B cell (primary cell): ENCODE data around the gene TMEM131. TPM values are rescaled to one million over a fixed set of nuclear protein-coding genes. Genes with fewer than 3 reads are reported as not detected.
A peak's percentile ranks its signal among the peaks of the same experiment; 100 is the strongest.

ENCODE experiments used
- ATAC-seq: fragments of 200-7000 bp; cut with Tn5 transposase; one replicate; pipeline ENCODE4 v1.10.0; 2021; ENCODE audit warnings: low read depth, mild to moderate bottlenecking, moderate number of reproducible peaks, moderate library complexity
- CTCF ChIA-PET: fragments of 350-600 bp; sonication (Branson Sonifier 250); formaldehyde crosslinking; loops from one replicate; lab custom pipeline; 2021; ENCODE audit warnings: antibody characterized with exemption, inconsistent platforms; lab: Charles Lee
- POLR2A ChIA-PET: fragments of 350-600 bp; sonication (Branson Sonifier 250); formaldehyde crosslinking; loops from one replicate; lab custom pipeline; 2021; ENCODE audit warnings: antibody characterized with exemption; lab: Charles Lee
- DNase-seq: peaks from one replicate; pipeline ENCODE4 v3.0.0; 2013
- H2AFZ ChIP-seq: 2 replicates; pipeline ENCODE4 v1.6.1; 2012; ENCODE audit warnings: mild to moderate bottlenecking, low read depth, low read length; ENCODE audit not compliant: insufficient read depth, poor library complexity, severe bottlenecking
- H3K27ac ChIP-seq, 2 donors: 1 replicate in 1 of 2; 2 replicates in 1 of 2; pipeline ENCODE4 v1.5.1; 2012 to 2013; ENCODE audit warnings: low read length in 2 of 2, mild to moderate bottlenecking in 2 of 2, moderate library complexity in 1 of 2
- H3K27me3 ChIP-seq, 4 experiments: fragments of 200-600 bp in 1 of 4; sonication (generic) in 1 of 4; replicated peaks in 1 of 4; 1 replicate in 2 of 4; 2 replicates in 2 of 4; pipeline versions ENCODE4 v1.6.1 to v1.7.0; 2013 to 2016; ENCODE audit warnings: low read length in 3 of 4, mild to moderate bottlenecking in 2 of 4, mixed read lengths in 1 of 4, moderate library complexity in 1 of 4; ENCODE audit not compliant: insufficient read depth in 4 of 4, control insufficient read depth in 3 of 4; ENCODE audit errors: control extremely low read depth in 1 of 4
- H3K36me3 ChIP-seq, 2 experiments: replicated peaks in 1 of 2; 1 replicate in 1 of 2; 2 replicates in 1 of 2; pipeline versions ENCODE4 v1.6.1 to v1.7.1; 2013; ENCODE audit warnings: low read length in 1 of 2; ENCODE audit not compliant: insufficient read depth in 2 of 2, control insufficient read depth in 1 of 2; ENCODE audit errors: control extremely low read depth in 1 of 2, extremely low read depth in 1 of 2
- H3K4me1 ChIP-seq, 2 donors: fragments of 200-600 bp in 1 of 2; sonication (generic) in 1 of 2; 1 replicate in 1 of 2; 2 replicates in 1 of 2; pipeline versions ENCODE4 v1.5.1 to v1.6.1; 2013 to 2017; ENCODE audit warnings: low read length in 2 of 2; ENCODE audit not compliant: control insufficient read depth in 2 of 2, insufficient read depth in 2 of 2
- H3K4me2 ChIP-seq: replicated peaks from 2 replicates; pipeline ENCODE3; 2012; ENCODE audit warnings: mild to moderate bottlenecking, low read depth, low read length; ENCODE audit not compliant: poor library complexity, severe bottlenecking
- H3K4me3 ChIP-seq, 5 experiments: fragments of 200-600 bp in 1 of 5; sonication (generic) in 1 of 5; 1 replicate in 3 of 5; 2 replicates in 2 of 5; pipeline versions ENCODE4 v1.5.1 to v1.7.0; 2011 to 2016; ENCODE audit warnings: low read length in 4 of 5, mild to moderate bottlenecking in 4 of 5, low read depth in 2 of 5, control low read depth in 1 of 5, moderate library complexity in 1 of 5; ENCODE audit not compliant: insufficient read depth in 1 of 5; ENCODE audit errors: control extremely low read depth in 1 of 5, extremely low read depth in 1 of 5
- H3K79me2 ChIP-seq: fragments of 200-600 bp; sonication (generic); one replicate; pipeline ENCODE4 v1.6.0; 2016; ENCODE audit warnings: low read length; ENCODE audit not compliant: control insufficient read depth, insufficient read depth
- H3K9ac ChIP-seq: fragments of 200-600 bp; sonication (generic); 2 replicates; pipeline ENCODE4 v1.6.1; 2017; ENCODE audit warnings: mild to moderate bottlenecking, low read length, moderate library complexity
- H3K9me3 ChIP-seq, 3 donors: one replicate each; pipeline versions ENCODE4 v1.6.1 to v1.7.1; 2013; ENCODE audit warnings: low read length in 2 of 3; ENCODE audit not compliant: control insufficient read depth in 2 of 3, insufficient read depth in 1 of 3; ENCODE audit errors: control extremely low read depth in 1 of 3
- H4K20me1 ChIP-seq: 2 replicates; pipeline ENCODE4 v1.6.0; 2012; ENCODE audit warnings: mild to moderate bottlenecking, low read length; ENCODE audit not compliant: insufficient read depth, control insufficient read depth, poor library complexity, severe bottlenecking
- H3K27ac Mint-ChIP-seq: one replicate; pipeline ENCODE4 v1.8.0; 2021; ENCODE audit warnings: mixed read lengths
- H3K27me3 Mint-ChIP-seq: one replicate; pipeline ENCODE4 v1.8.0; 2021; ENCODE audit warnings: mixed read lengths
- H3K4me1 Mint-ChIP-seq: one replicate; pipeline ENCODE4 v1.8.0; 2021; ENCODE audit warnings: mixed read lengths
- H3K4me3 Mint-ChIP-seq: one replicate; pipeline ENCODE4 v1.8.0; 2021; ENCODE audit warnings: mixed read lengths
- H3K9me3 Mint-ChIP-seq: one replicate; pipeline ENCODE4 v1.8.0; 2022; ENCODE audit warnings: mixed read lengths; ENCODE audit not compliant: insufficient read depth
- CTCF ChIP-seq: fragments of 200-600 bp; IDR thresholded peaks from one replicate; pipeline ENCODE4 v1.8.0; 2022; ENCODE audit warnings: antibody characterized with exemption, mild to moderate bottlenecking
- EZH2 ChIP-seq: IDR thresholded peaks from 2 replicates; pipeline ENCODE4 v1.6.1; 2012; ENCODE audit warnings: borderline replicate concordance, low read depth, mild to moderate bottlenecking, moderate library complexity, low read length; ENCODE audit not compliant: insufficient read depth, poor library complexity, severe bottlenecking
- WGBS: methylation state at CpG from one replicate; pipeline ENCODE4 v1.1.5; 2013; ENCODE audit warnings: missing lambda C conversion rate; ENCODE audit not compliant: insufficient coverage; 5-methylcytosine and 5-hydroxymethylcytosine counted together
- intact Hi-C: fragments of 100-400 bp; cut with micrococcal nuclease; formaldehyde crosslinking; loops from one replicate; pipeline ENCODE4 v1.10.0; 2022
- polyA plus RNA-seq: library from polyadenylated mRNA; depleted of rRNA; stranded (reverse); fragments of >200 nt; gene quantifications from 2 replicates; pipeline ENCODE4 v1.2.3, GENCODE V29; 2012
- total RNA-seq, 2 donors: library from RNA; stranded (reverse); fragments of 120-200 nt in 1 of 2; gene quantifications; 1 replicate in 1 of 2; 2 replicates in 1 of 2; pipeline versions ENCODE4 v1.2.3 to v1.2.4, GENCODE V29; 2013 to 2022

Gene TMEM131
- total and polyA plus RNA-seq, 2 donors (not counting 1 experiment from before 2014, with no cell fraction given), result 24.3 to 101 TPM

DNA sequence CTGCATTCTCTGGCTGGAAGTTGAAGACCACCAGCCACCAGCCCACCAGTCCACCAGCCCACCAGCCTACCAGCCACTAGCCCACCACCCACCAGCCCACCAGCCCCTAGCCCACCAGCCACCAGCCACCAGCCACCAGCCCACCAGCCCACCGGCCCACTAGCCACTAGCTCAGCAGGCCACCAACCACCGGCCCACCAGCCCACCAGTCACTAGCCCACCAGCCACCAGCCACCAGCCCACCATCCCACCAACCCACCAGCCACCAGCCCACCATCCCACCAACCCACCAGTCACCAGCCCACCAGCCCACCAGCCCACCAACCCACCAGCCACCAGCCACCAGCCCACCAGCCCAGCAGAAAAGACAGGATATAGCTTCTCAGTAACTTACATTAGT, 18.6 kb upstream of the TMEM131 start:
- no peaks in the 10 kb centered on the region for H3K9me3 ChIP-seq
- no peaks in the 10 kb centered on the region for H3K36me3 ChIP-seq
- H2AFZ ChIP-seq, result no peak overlapping the region
- intact Hi-C loops, result loop anchor here (5.0 kb wide), 2 partner anchors 207 to 367 kb away; partner anchors contain the start of gene COX5B
- peak overlapping the region; percentile 81 for H3K4me2 ChIP-seq
- DNase-seq (no peak), ATAC-seq (no peak)
- ChIA-PET CTCF (interaction anchor here (0.8 kb wide), 1 partner anchor 11 kb away, joined by 3 read pairs; no protein-coding TSS in a partner anchor), POLR2A (no interaction called here)
- 88% methylated on average over 1 of the region's 2 CpGs for WGBS
- Mint-ChIP-seq H3K4me1 (peaks cover 63% of the 10 kb centered on the region), H3K27ac (peak overlapping the region; percentile 81), H3K4me3 (peak overlapping the region; percentile 9), H3K9me3 (no peaks in the 10 kb centered on the region), H3K27me3 (no peaks in the 10 kb centered on the region)
- no peaks in the 10 kb centered on the region for H3K27me3 ChIP-seq
- H3K4me3 ChIP-seq, result no peak overlapping the region
- H3K27ac ChIP-seq, result no peak overlapping the region
- TF ChIP-seq EZH2 (no peak), CTCF (no peak)
- H3K9ac ChIP-seq, result no peak overlapping the region
- peaks cover 18% of the 10 kb centered on the region for H3K79me2 ChIP-seq
- no peaks in the 10 kb centered on the region for H4K20me1 ChIP-seq
- H3K4me1 ChIP-seq, result peaks cover 68 to 70% of the 10 kb centered on the region in 2 donors

DNA sequence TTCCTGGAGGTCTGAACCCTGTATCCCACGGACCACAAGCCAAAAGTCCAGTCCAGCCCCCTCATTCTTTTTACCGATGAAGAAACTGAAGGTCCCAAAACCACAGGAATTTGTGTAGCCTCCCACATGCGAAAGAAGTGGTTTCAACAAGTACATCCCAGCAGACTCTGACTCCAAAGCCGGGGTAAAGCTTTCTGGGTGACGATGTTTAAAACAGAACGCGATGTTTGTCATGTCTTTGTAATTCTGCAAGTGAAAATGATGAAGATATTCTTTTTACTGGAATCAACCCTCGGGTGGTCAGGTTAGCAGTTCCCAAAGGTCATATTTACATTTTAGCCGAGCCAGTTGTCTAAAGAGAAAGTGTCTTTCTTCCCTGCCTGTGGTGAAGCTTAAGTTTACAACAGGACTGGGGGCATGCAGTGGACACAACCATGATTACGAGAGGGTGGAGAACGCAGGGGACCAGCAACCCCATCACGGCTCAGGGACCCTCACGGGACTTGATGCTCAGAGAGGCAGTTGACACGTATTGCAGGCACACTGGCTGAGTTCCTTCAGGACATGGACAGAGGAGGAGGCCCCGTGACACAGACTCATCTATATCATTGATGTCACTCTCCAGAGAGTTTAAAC, 17.8 kb upstream of the TMEM131 start:
- DNase-seq (no peak), ATAC-seq (no peak)
- no peaks in the 10 kb centered on the region for H3K9me3 Mint-ChIP-seq
- Histone ChIP-seq H3K4me3 (peak overlapping the region in 3 of 5 experiments; percentile 5 to 29 (median 16)), H3K36me3 (no peaks in the 10 kb centered on the region), H3K9ac (peak overlapping the region; percentile 46), H4K20me1 (no peaks in the 10 kb centered on the region), H3K4me2 (peak overlapping the region; percentile 81), H3K27ac (peak overlapping the region; percentile 58 to 94), H2AFZ (peak overlapping the region; percentile 38), H3K9me3 (no peaks in the 10 kb centered on the region), H3K27me3 (no peaks in the 10 kb centered on the region), H3K4me1 (peaks cover 68 to 73% of the 10 kb centered on the region in 2 donors), H3K79me2 (peaks cover 18% of the 10 kb centered on the region)
- WGBS, result 63% methylated on average over 10 of the region's 15 CpGs
- no peaks in the 10 kb centered on the region for H3K27me3 Mint-ChIP-seq
- intact Hi-C loops, result loop anchor here (2.0 to 5.0 kb wide), 3 partner anchors 83 to 366 kb away; partner anchors contain the start of gene COX5B
- TF ChIP-seq CTCF (no peak), EZH2 (no peak)
- ChIA-PET CTCF (no interaction called here), POLR2A (interaction anchor here (1.9 to 2.5 kb wide), 2 partner anchors 9 to 14 kb away, joined by 11 to 16 read pairs; no protein-coding TSS in a partner anchor)
- H3K27ac Mint-ChIP-seq, result peak overlapping the region; percentile 81
- peaks cover 66% of the 10 kb centered on the region for H3K4me1 Mint-ChIP-seq
- peak overlapping the region; percentile 82 for H3K4me3 Mint-ChIP-seq
